ENCODE measurements around the gene PRAMEF12. TPM values are rescaled to one million over a fixed set of nuclear protein-coding genes. Genes with fewer than 3 reads are reported as not detected.

The PRAMEF12 gene
- total RNA-seq, 1 donor from 2014 or later, result not detected

Other genes starting within 250 kb of the PRAMEF12 start
- gene DHRS3, start 155.5 kb upstream of the PRAMEF12 start, total RNA-seq, result 111 TPM
- not detected for gene AADACL4, start 129.7 kb upstream of the PRAMEF12 start, total RNA-seq
- not detected for gene AADACL3, start 57.6 kb upstream of the PRAMEF12 start, total RNA-seq
- gene CFAP107, start 27.5 kb upstream of the PRAMEF12 start, total RNA-seq, result not detected
- not detected for gene PRAMEF1, start 17.7 kb downstream of the PRAMEF12 start, total RNA-seq
- gene PRAMEF11, start 57.7 kb downstream of the PRAMEF12 start, total RNA-seq, result not detected
- gene HNRNPCL1, start 75.0 kb downstream of the PRAMEF12 start, total RNA-seq, result not detected
- gene PRAMEF2, start 83.3 kb downstream of the PRAMEF12 start, total RNA-seq, result not detected
- not detected for gene PRAMEF4, start 112.5 kb downstream of the PRAMEF12 start, total RNA-seq
- gene PRAMEF10, start 124.5 kb downstream of the PRAMEF12 start, total RNA-seq, result not detected
- gene PRAMEF7, start 142.9 kb downstream of the PRAMEF12 start, total RNA-seq, result not detected
- not detected for gene PRAMEF6, start 173.8 kb downstream of the PRAMEF12 start, total RNA-seq